HG03097 (cell line): Measurements from ENCODE around the gene LIPE.

Source experiments
- ATAC-seq: cut with Tn5 transposase; IDR thresholded peaks from one replicate; pipeline ENCODE4 v1.9.1; 2021; ENCODE audit not compliant: unreplicated experiment, low FRiP score

Gene LIPE

GRCh38 chr19:42445948-42446347 is 18.8 kb upstream of the LIPE start:
- no peak for ATAC-seq

GRCh38 chr19:42443944-42444398 is 16.8 kb upstream of the LIPE start:
- ATAC-seq = no peak

DNA sequence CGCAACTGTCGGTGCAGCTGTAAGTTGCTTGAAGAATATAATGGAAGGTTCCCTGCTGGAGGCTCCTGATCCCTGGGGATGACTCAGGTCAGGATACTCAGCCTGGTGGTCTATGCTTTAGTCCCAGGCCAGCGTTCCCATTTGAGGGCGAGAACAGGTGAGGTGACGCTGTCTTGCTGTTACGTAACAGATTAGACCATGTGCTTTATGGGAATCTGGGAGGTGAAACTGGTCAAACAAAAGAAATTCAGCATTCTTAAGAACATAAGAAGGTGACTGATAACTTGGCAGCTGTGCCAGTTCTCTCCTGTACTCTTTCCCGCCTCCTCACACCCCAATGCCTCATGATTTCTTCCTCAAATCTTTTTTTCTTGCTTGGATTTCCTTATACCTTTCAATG is 15.6 kb upstream of the LIPE start, which contains the start of gene CXCL17:
TSS of gene CXCL17 (minus strand) at position 114 of the 400 bp plus-strand sequence. CDS start 114 bp downstream, outside the sequence.
- ATAC-seq = no peak

DNA sequence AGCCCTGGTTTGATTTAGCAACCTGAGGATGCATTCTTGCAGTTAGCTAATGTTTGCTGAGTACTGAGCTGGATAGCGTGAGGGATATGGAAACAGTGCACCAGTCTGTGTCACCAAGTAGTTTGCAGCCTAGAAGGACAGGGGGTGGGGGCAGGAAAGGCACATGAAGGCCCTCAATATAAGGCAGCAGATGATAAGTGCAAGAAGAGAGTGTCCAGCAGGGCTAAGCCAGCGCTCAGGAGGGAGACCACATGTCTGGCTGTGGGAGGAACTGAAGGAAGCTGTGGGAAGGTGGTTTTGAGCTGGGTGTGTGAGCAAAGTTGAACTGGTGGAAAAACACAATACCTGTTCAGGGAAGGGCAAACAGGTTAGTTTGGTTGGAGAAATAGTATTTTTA is 13.9 kb upstream of the LIPE start:
- ATAC-seq = no peak

- no peak for ATAC-seq
These were observed 13.3 kb upstream of the LIPE start for GRCh38 chr19:42440357-42441048.

GRCh38 chr19:42436006-42436405 is 8.8 kb upstream of the LIPE start:
- ATAC-seq = no peak

- no peak for ATAC-seq
These were observed 8.1 kb upstream of the LIPE start for GRCh38 chr19:42435316-42435715.

GRCh38 chr19:42433503-42434260 is 6.5 kb upstream of the LIPE start:
- no peak for ATAC-seq

GRCh38 chr19:42431486-42431885 is 4.3 kb upstream of the LIPE start:
- ATAC-seq = no peak

DNA sequence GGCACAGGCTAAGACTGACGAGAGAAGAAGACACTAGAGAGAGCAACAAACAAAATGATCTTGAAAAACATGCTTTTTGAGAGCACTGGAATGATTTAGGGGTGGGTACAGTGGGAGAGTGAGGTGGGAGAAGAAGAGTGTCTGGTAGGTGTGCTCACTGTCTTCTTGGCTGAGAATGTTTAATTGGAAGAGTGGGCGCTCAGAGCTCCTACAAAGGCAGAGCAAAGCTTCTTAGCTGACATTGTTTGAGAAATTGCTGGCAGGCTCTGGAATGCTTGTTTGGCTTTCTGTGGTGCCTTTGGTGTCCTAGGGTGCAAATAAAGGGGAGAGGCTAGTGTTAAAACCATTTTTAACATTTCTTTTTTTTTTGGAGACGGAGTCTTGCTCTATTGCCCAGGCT is 1.5 kb upstream of the LIPE start:
- no peak for ATAC-seq

GRCh38 chr19:42426643-42427042 is 545 bp downstream of the LIPE start:
- ATAC-seq = no peak

GRCh38 chr19:42424712-42425131 is 2.5 kb downstream of the LIPE start:
- ATAC-seq = no peak

DNA sequence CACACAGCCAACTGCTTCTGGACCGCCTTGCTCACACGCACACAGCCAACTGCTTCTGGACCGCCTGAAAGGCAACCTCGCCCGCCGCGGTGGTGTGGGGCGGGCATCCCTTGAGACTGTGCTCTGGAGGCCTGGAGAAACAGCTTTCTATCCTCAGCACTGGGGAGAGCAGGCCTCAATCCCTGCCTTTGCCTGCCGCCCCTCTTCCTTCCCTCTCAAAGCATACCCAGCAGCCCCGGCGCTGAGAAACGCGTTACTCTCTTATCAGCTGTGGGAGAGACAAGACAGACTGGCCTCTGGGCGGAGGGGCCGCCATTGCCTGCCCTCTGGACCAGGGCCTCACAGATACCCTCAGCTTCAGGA is 2.9 kb downstream of the LIPE start:
- no peak for ATAC-seq

GRCh38 chr19:42423462-42424344 is 3.5 kb downstream of the LIPE start:
- ATAC-seq = peak; percentile 76

- ATAC-seq = peak; percentile 33
These were observed 4.2 kb downstream of the LIPE start for GRCh38 chr19:42422901-42423461.

DNA sequence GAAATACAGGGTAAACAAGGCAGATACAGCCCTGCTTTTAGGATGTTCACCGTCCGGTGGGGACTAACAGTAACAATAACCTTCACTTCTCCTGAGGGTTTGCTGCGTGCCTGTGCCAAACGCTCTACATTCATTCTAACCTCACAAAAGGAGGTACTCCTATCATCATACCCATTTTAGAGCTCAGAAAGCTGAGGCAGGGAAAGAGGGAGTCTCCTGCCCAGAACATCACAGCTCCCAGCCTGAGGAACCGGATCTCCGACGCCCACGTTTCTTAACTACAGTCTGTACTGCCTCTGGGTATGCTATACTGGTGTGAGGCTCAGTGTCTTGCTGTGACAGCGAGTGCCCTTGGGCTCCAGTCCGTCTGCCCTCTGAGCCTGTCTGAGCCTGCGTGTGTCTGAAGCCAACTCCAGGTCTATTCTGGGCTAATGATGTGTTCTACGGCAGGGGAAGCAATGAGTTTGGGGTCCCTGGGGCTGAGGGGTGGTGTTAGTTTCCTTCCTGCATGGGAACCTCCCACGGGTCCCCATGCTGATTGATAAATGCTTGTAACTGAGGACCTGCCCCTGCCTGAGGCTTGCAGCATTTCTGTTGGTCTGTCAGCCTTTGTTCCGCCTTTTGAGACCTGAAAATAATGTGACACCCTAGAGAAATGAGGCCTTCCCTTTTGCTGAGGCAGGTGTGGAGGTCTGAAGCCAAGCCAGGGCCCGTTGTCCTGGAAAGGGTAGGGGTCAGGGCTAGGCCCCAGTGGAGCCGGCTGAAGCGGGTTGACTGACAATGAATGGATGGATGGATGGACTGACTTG is 4.9 kb downstream of the LIPE start:
- ATAC-seq = peak; percentile 6

DNA sequence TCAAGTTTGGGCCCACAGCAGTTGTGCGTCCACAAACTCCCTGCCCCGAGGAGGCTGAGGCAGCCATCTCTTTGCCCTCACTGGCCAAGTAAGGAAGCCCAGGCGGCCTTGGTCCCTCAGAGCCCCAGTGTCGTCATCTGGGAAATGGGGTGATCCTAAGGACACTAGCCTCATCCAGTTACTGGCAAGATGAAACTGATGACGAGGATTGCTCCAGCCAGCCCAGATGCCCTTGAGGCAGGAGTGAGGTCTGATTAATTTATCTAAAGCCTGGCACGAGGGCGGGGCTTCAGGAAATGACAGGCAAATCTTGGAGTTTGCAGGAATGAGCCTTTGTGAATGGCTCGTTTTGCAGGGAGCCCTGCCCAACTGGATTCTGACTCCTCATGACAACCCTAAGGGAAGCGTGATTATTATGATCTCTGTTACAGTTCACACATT is 5.6 kb downstream of the LIPE start:
- ATAC-seq = no peak

DNA sequence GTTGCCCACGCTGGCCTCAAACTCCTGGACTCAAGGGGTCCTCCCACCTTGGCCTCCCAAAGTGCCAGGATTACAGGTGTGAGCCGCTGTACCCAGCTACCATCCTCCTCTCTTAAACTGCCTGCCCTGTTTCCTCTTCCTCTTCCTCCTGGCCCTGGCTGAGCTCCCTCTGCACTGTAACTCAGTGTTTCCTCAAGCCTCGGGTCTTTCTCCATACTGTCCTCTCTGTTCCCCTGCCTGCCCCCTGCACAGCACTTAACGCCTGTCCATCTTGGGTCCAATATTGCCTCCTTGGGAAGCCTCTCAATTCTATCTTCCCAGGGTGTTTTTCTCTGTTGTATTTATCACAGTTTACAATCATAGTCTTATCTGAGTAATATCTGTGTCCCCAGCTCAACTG is 6.1 kb downstream of the LIPE start:
- no peak for ATAC-seq

- no peak for ATAC-seq
These were observed 7.1 kb downstream of the LIPE start for GRCh38 chr19:42420055-42420544.

GRCh38 chr19:42419309-42419708 is 7.9 kb downstream of the LIPE start:
- no peak for ATAC-seq
